Spleen (tissue), 7 donors: ENCODE data around the gene CLMP.

Experiments used
- CTCF ChIP-seq, 11 experiments: fragments of 200-600 bp in 7 of 11; fragments of 450-650 bp in 4 of 11; sonication (generic) in 4 of 11; IDR thresholded peaks in 8 of 11; conservative IDR thresholded peaks in 3 of 11; 1 replicate in 7 of 11; 2 replicates in 4 of 11; pipeline versions ENCODE4 v1.4.0 to v1.8.0; 2016 to 2021; ENCODE audit warnings: antibody characterized with exemption in 11 of 11, inconsistent platforms in 4 of 11, mild to moderate bottlenecking in 1 of 11
- POLR2AphosphoS5 ChIP-seq, 3 donors: sonication (generic); formaldehyde crosslinking; IDR thresholded peaks; one replicate each; pipeline ENCODE4 v1.5.1; 2017; ENCODE audit warnings: antibody characterized with exemption in 3 of 3
- donor health status: DM: no; HTN: no; CAD: no; lungs with moderate emphysema.
- donor health status: DM: no; HTN: no; CAD: no.
- donor health status: DM: no; HTN: no; CAD: no.

DNA sequence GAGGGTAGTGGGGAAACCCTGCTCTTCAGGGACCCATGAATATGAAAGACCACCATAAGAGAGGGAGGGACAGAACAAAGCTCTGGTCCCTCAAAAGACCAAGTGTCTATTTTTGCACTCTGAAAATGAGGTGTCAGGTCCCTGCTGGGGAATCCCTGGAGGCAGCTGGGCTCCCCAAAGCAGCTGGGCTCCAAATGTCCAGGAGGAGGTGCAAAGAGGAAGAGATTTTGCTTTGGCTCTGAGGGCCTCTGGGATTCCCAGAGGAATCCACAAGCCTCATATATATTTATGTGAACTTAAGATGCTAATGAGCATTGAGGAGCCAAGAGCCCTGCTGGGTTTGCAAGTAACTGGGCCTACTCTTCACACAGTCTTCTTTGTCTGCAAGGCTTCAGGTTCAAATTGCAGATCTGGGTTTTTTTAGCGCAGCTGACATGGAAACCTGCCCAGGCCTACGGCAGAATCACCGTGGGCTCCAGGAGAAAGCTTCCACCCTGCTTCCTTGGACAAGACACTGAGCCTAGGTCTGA lies 26.0 kb downstream of the CLMP start:
- no peak for TF ChIP-seq CTCF (IDR thresholded peaks at IDR 0.05 in 8 of 11, conservative IDR thresholded peaks at IDR 0.05 in 3 of 11)
- no peak for TF ChIP-seq POLR2AphosphoS5 (IDR thresholded peaks at IDR 0.05)
